RKO (cell line): Measurements from ENCODE around the gene PRKACA.

ENCODE experiments used
- DNase-seq: peaks from one replicate; pipeline ENCODE4 v3.0.0-alpha.2; 2016; ENCODE audit warnings: low spot score

PRKACA gene

DNA sequence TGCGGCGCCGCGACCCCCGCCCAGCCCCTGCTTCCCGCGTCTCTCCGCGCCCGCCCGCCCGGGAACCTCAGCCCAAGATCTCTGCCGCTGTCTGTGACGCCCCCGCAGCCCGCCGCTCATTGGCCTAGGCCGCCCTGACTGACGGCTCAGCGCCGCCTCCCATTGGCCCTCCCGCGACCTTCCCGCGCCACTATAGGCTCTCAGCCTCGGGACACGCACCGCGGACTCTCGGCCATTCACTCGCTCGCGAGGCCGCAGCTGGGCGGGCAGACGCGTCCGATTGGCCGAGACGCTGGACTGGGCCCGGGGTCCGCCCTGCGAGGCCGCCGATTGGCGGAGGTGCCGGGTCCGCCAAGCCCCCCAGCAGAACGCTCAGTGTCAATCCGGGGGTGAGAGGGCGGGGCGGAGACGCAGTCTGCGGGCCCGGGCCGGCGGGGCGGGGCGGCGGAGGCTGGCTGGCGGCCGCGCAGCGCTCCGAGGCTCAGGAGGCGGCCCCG, at the start of gene PRKACA:
TSS of gene PRKACA (minus strand) at position 95 of the 497 bp plus-strand sequence. CDS start 215 bp downstream, outside the sequence.
- peak; percentile 99 for DNase-seq

- no peak for DNase-seq
These were observed 49.5 kb upstream of the PRKACA start for GRCh38 chr19:14166999-14167575.

- no peak for DNase-seq
These were observed 48.6 kb upstream of the PRKACA start for GRCh38 chr19:14165990-14166830.

- no peak for DNase-seq
These were observed 47.3 kb upstream of the PRKACA start for GRCh38 chr19:14164724-14165493.

DNA sequence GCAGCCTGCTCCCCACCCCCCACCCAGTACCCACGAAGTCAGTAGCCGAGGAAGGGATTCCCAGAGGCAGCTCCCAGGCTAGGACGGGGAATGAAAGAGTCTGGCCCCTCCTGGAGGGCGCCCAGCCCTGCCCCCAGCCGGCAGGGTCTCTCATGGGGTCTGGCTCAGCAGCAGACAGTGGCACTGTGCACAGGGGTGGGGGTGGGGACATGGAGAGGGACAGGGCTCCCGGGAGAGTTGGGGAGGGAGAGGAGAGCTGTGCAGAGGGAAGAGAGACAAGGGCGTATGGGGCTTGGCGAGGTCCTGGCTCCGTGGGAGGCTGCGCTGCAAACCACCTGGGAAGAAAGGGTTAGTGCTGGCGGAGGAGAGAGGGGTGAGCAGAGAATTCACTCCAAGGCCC, 46.5 kb upstream of the PRKACA start:
- no peak for DNase-seq

DNA sequence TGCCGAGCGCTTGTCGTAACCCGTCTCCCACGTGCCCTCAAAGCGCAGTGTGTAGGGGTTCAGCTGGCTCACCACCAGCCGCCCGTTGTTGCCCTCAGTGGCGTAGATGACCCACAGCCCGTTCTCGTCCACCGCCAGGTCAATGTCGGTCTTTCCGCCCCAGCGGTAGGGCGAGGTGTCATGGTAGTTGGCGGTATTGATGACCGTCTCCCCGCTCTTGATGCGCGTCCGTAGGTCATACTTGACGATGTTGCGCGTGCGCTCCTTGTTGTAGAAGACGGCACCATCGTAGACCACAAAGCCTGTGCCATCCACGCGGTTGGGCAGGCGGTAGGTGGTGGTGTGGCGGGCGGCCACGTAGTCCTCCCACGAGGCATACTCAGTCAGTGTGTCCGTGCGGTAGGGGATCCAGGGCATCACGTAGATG, 45.3 kb upstream of the PRKACA start:
- DNase-seq: no peak

- DNase-seq: no peak
These were observed 43.7 kb upstream of the PRKACA start for GRCh38 chr19:14161305-14161704.

- DNase-seq: no peak
These were observed 42.6 kb upstream of the PRKACA start for GRCh38 chr19:14160017-14160703.

DNA sequence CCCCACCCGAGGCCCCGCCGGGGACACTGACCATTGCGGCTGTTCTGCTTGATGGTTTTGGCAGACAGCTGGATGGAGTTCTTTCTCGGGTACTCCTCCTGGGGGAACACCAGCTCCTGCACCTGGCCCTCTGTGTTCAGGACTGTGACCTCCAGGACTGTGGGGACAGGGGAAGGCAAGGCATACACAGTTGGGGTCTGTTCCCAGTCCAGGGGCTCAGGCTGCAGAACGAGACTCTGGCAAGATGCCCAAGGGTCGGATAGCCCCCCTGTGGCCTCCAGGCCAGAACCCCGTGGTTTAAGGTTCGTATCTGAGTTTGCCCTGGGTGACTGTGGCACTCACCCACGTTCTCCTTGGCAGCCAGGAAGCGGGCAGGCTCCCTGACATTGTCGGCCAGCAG, 41.5 kb upstream of the PRKACA start:
- no peak for DNase-seq

- DNase-seq: no peak
These were observed 40.9 kb upstream of the PRKACA start for GRCh38 chr19:14158276-14159023.

GRCh38 chr19:14156971-14157717, 39.6 kb upstream of the PRKACA start:
- no peak for DNase-seq

DNA sequence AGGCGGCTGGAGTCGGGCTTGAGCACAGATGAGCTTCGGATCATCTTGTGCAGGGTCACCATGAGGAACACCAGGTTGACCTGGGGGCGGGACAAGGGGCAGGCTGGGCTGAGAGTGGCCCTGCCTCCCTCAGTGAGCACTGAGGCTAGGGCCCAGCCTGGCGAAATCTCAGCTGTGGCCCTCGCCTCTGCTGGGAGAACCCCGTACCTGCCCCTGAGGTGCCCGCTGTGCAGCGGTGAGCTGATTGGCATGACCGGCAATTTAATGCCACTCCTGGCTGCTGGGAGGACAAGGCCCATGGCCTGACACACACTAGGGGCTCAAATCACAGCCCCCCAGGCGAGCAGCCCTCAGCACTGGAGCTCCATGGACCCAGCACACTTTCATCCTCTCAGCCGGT, 38.6 kb upstream of the PRKACA start:
- DNase-seq: no peak

DNA sequence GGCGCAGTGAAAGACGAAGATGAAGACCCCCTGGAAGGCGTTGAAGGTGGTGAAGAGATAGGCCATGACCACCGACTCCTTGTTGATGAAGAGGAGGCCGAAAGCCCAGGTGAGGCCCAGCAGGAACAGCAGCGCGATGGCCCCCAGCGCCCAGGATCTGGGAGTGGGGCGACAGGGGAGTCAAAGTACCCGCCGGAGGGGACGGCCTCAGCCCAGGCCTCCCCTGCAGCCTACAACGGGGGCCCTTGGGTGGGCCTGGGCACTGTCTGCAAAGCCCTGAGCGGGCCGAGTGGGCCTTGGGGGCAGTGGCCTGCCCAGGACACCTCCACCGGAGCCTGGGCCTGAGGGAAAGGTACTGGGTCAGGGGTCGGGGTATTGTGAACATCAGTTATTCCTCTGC, 37.8 kb upstream of the PRKACA start:
- no peak for DNase-seq

- DNase-seq: no peak
These were observed 35.2 kb upstream of the PRKACA start for GRCh38 chr19:14152713-14153112.

- no peak for DNase-seq
These were observed 33.5 kb upstream of the PRKACA start for GRCh38 chr19:14150770-14151661.

- DNase-seq: no peak
These were observed 32.6 kb upstream of the PRKACA start for GRCh38 chr19:14150041-14150769.

- no peak for DNase-seq
These were observed 32.0 kb upstream of the PRKACA start for GRCh38 chr19:14149509-14149994.

DNA sequence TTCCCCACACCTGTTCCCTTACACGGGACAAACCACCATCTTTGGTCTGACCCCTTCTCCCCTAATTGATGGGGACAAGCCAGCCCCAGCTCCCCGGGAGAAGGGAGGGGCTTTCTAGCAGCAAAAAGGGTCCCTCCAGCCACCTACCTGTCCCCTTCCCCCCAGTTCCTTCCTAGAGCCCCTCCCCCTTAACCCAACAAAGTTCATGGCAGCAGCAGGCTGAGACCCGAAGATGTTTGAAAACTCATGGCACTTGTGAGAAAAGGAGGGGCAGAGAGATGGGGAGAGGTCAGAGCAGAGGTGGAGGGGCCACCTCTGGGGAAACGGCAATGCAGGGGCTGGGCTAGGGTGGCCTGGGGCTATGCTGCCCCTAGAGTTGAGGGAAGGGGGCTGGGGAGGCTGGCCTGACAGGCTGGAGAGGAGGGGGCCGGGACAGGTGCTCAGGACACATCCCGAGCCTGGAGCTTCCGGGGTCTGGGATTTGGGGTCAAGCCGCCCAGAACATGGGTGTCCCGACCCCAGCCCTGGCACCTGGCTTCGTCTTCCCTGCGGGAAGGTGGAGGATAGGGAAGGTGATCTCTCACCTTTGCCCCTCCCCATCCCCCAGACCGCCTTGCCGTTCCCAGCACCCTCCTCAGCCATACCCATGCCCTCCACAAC, 31.3 kb upstream of the PRKACA start:
- DNase-seq: no peak
